Stromal cell of bone marrow (primary cell): ENCODE measurements around the gene C22orf39.
A peak's percentile ranks its signal among the peaks of the same experiment; 100 is the strongest.

Experiments used
- DNase-seq: peaks from one replicate; pipeline ENCODE4 v3.0.0-alpha.2; 2012; ENCODE audit warnings: low read depth

C22orf39 gene

GRCh38 chr22:19447330-19448075, at the start of gene C22orf39:
TSS of gene C22orf39 (minus strand) at chr22:19447711. CDS start at chr22:19447688, 23 bp downstream.
- peak; percentile 88 for DNase-seq

GRCh38 chr22:19497245-19497644, 49.7 kb upstream of the C22orf39 start:
- peak; percentile 62 for DNase-seq

- DNase-seq: no peak
These were observed 48.8 kb upstream of the C22orf39 start for GRCh38 chr22:19496324-19496630.

- DNase-seq: no peak
These were observed 48.2 kb upstream of the C22orf39 start for GRCh38 chr22:19495562-19496323.

- no peak for DNase-seq
These were observed 47.2 kb upstream of the C22orf39 start for GRCh38 chr22:19494676-19495173.

- no peak for DNase-seq
These were observed 46.6 kb upstream of the C22orf39 start for GRCh38 chr22:19494001-19494560.

- no peak for DNase-seq
These were observed 45.1 kb upstream of the C22orf39 start for GRCh38 chr22:19492504-19493174.

- DNase-seq: no peak
These were observed 43.2 kb upstream of the C22orf39 start for GRCh38 chr22:19490628-19491230.

- peak; percentile 51 for DNase-seq
These were observed 41.7 kb upstream of the C22orf39 start for GRCh38 chr22:19488884-19489843.

GRCh38 chr22:19488285-19488684, 40.8 kb upstream of the C22orf39 start:
- no peak for DNase-seq

GRCh38 chr22:19483481-19484244, 36.2 kb upstream of the C22orf39 start:
- DNase-seq: no peak

GRCh38 chr22:19482297-19482696, 34.8 kb upstream of the C22orf39 start:
- DNase-seq: no peak

- no peak for DNase-seq
These were observed 33.3 kb upstream of the C22orf39 start for GRCh38 chr22:19480789-19481188.

- DNase-seq: no peak
These were observed 32.7 kb upstream of the C22orf39 start for GRCh38 chr22:19480173-19480568.

GRCh38 chr22:19479355-19480172, 32.1 kb upstream of the C22orf39 start, which contains the start of gene CDC45:
TSS of gene CDC45 (plus strand) at chr22:19479920. CDS start at chr22:19479969, 49 bp downstream.
- DNase-seq: peak; percentile 99

GRCh38 chr22:19478901-19479354, 31.4 kb upstream of the C22orf39 start, which contains the start of gene UFD1:
TSS of gene UFD1 (minus strand) at chr22:19479193. CDS start at chr22:19479085, 108 bp downstream.
- DNase-seq: peak; percentile 50

- no peak for DNase-seq
These were observed 30.8 kb upstream of the C22orf39 start for GRCh38 chr22:19478045-19478900.
